Stimulated activated CD4-positive, alpha-beta T cell treated with anti-CD3 and anti-CD28 coated beads, Interleukin-12 subunit alpha, Interleukin-12 subunit beta, amount 100 ng/mL, for 48 hours (primary cell): ENCODE measurements around the gene TUBAL3.

ENCODE experiments used
- DNase-seq, 3 donors: peaks; one replicate each; pipeline ENCODE4 v3.0.0-alpha.2; 2020; ENCODE audit warnings: low read depth in 2 of 3, low spot score in 1 of 3

Gene TUBAL3

GRCh38 chr10:5404208-5405041, at the start of gene TUBAL3:
TSS of gene TUBAL3 (minus strand) at chr10:5404828. CDS start at chr10:5404792, 36 bp downstream.
- no peak for DNase-seq

- no peak for DNase-seq
These were observed 49.3 kb upstream of the TUBAL3 start for GRCh38 chr10:5453749-5454489.

GRCh38 chr10:5450605-5451384, 46.2 kb upstream of the TUBAL3 start:
- DNase-seq: no peak

- DNase-seq: no peak
These were observed 45.2 kb upstream of the TUBAL3 start for GRCh38 chr10:5449823-5450222.

- DNase-seq: no peak
These were observed 44.6 kb upstream of the TUBAL3 start for GRCh38 chr10:5449227-5449626.

- no peak for DNase-seq
These were observed 43.8 kb upstream of the TUBAL3 start for GRCh38 chr10:5448333-5449001.

- peak in 1 of 3 donors; percentile 32 for DNase-seq
These were observed 43.0 kb upstream of the TUBAL3 start for GRCh38 chr10:5447611-5448071.

GRCh38 chr10:5447056-5447455, 42.4 kb upstream of the TUBAL3 start:
- no peak for DNase-seq

- DNase-seq: peak; percentile 48 to 74 (median 65)
These were observed 41.8 kb upstream of the TUBAL3 start for GRCh38 chr10:5446390-5446926.

GRCh38 chr10:5445006-5445405, 40.4 kb upstream of the TUBAL3 start:
- DNase-seq: no peak

GRCh38 chr10:5443429-5443828, 38.8 kb upstream of the TUBAL3 start:
- DNase-seq: no peak

GRCh38 chr10:5442990-5443370, 38.4 kb upstream of the TUBAL3 start:
- DNase-seq: no peak

- DNase-seq: peak in 1 of 3 donors; percentile 57
These were observed 37.7 kb upstream of the TUBAL3 start for GRCh38 chr10:5442065-5442989.

- no peak for DNase-seq
These were observed 36.5 kb upstream of the TUBAL3 start for GRCh38 chr10:5441106-5441505.

GRCh38 chr10:5440206-5440605, 35.6 kb upstream of the TUBAL3 start:
- DNase-seq: no peak

- no peak for DNase-seq
These were observed 30.7 kb upstream of the TUBAL3 start for GRCh38 chr10:5435328-5435727.

GRCh38 chr10:5434017-5434753, 29.6 kb upstream of the TUBAL3 start:
- peak in 1 of 3 donors; percentile 33 for DNase-seq

GRCh38 chr10:5433182-5433581, 28.6 kb upstream of the TUBAL3 start:
- DNase-seq: no peak

GRCh38 chr10:5428133-5428532, 23.5 kb upstream of the TUBAL3 start:
- DNase-seq: no peak
